Psoas muscle (tissue), 8 donors: Measurements from ENCODE around the gene DCAF10. TPM values are rescaled to one million over a fixed set of nuclear protein-coding genes. Genes with fewer than 3 reads are reported as not detected.

Experiments used
- ATAC-seq, 4 donors: fragments of 200-7000 bp; cut with Tn5 transposase; one replicate each; pipeline ENCODE4 v1.9.1; 2020; ENCODE audit warnings: moderate library complexity in 3 of 4, mild to moderate bottlenecking in 2 of 4
- DNase-seq, 2 donors: peaks; one replicate each; pipeline ENCODE4 v3.0.0-alpha.2; 2020
- H3K27ac ChIP-seq: fragments of 200-600 bp; one replicate; pipeline ENCODE4 v1.8.0; 2022
- H3K27me3 ChIP-seq, 3 donors: fragments of 200-600 bp in 1 of 3; one replicate each; pipeline versions ENCODE4 v1.6.1 to v1.8.0; 2013 to 2022; ENCODE audit warnings: low read length in 2 of 3, mild to moderate bottlenecking in 2 of 3, moderate library complexity in 1 of 3; ENCODE audit not compliant: insufficient read depth in 3 of 3
- H3K36me3 ChIP-seq, 2 donors: fragments of 200-600 bp in 1 of 2; one replicate each; pipeline versions ENCODE4 v1.6.1 to v1.8.0; 2013 to 2022; ENCODE audit warnings: low read depth in 1 of 2, mild to moderate bottlenecking in 1 of 2, moderate library complexity in 1 of 2; ENCODE audit not compliant: insufficient read depth in 1 of 2
- H3K4me1 ChIP-seq: fragments of 200-600 bp; one replicate; pipeline ENCODE4 v1.8.0; 2022
- H3K4me3 ChIP-seq: fragments of 200-600 bp; one replicate; pipeline ENCODE4 v1.8.0; 2022; ENCODE audit warnings: mild to moderate bottlenecking
- H3K9me3 ChIP-seq: fragments of 200-600 bp; one replicate; pipeline ENCODE4 v1.8.0; 2022
- WGBS, 3 donors: extraction: QIAGEN DNeasy Blood & Tissue Kit; methylation state at CpG; one replicate each; pipeline versions ENCODE4 v1.1.6 to v1.1.7; 2013; 5-methylcytosine and 5-hydroxymethylcytosine counted together
- intact Hi-C, 2 donors: fragments of 100-400 bp; cut with DNase I; formaldehyde crosslinking; loops; one replicate each; pipeline versions ENCODE4 v1.11.0 to v1.14.2; 2022
- polyA plus RNA-seq, 3 donors: library from polyadenylated mRNA; stranded (reverse); fragments of 200-250 nt; gene quantifications; one replicate each; pipeline ENCODE4 v1.2.3, GENCODE V29; 2013
- total RNA-seq, 4 donors: library from RNA; stranded (reverse); fragmentation: NEBNext Ultra II Directional in 2 of 4; extraction: Animal tissue kit (Norgen Biotek cat#: 25700) in 2 of 4; gene quantifications; one replicate each; pipeline versions ENCODE4 v1.2.1 to v1.2.4, GENCODE V29; 2021 to 2023
- TF ChIP-seq, protein P1 (sequence below): fragments of 200-600 bp; IDR thresholded peaks from one replicate; pipeline ENCODE4 v1.8.0; 2022; ENCODE audit warnings: antibody characterized with exemption
- donor health status: healthy with polysubstance abuse.
- donor health status: DM: no; HTN: no; CAD: no; lungs with moderate emphysema.
- donor health status: Bipolar disorder and iron deficiency.
- donor health status: healthy.
- donor health status: DM: yes; HTN: yes; CAD: no.
- donor health status: DM: no; HTN: no; CAD: no.
- donor health status: DM: no; HTN: no; CAD: no.
- donor health status: DM: yes; HTN: yes; CAD: no.

Gene DCAF10
- total and polyA plus RNA-seq, 7 donors: 9.7 to 27.2 (median 20.2) TPM

- Histone ChIP-seq H3K9me3 (no peaks in the 10 kb centered on the region), H3K4me1 (peaks cover 21% of the 10 kb centered on the region), H3K4me3 (peak within 1 kb of the TSS; percentile 96), H3K36me3 (peaks cover 0 to 9% of the 10 kb centered on the region in 2 donors), H3K27ac (peak within 1 kb of the TSS; percentile 78), H3K27me3 (no peaks in the 10 kb centered on the region)
- ATAC-seq (peak; percentile 93 to 96 (median 94)), DNase-seq (peak; percentile 96)
- intact Hi-C loops: loop anchor here in 1 of 2 donors (10.0 kb wide), 2 partner anchors 309 to 491 kb away; partner anchors contain the start of genes ALDH1B1 and TOMM5
- 0 to 1% (median 1%) methylated on average over 57 to 84 of the region's 84 CpGs for WGBS, 3 donors
- TF ChIP-seq, protein P1, sequence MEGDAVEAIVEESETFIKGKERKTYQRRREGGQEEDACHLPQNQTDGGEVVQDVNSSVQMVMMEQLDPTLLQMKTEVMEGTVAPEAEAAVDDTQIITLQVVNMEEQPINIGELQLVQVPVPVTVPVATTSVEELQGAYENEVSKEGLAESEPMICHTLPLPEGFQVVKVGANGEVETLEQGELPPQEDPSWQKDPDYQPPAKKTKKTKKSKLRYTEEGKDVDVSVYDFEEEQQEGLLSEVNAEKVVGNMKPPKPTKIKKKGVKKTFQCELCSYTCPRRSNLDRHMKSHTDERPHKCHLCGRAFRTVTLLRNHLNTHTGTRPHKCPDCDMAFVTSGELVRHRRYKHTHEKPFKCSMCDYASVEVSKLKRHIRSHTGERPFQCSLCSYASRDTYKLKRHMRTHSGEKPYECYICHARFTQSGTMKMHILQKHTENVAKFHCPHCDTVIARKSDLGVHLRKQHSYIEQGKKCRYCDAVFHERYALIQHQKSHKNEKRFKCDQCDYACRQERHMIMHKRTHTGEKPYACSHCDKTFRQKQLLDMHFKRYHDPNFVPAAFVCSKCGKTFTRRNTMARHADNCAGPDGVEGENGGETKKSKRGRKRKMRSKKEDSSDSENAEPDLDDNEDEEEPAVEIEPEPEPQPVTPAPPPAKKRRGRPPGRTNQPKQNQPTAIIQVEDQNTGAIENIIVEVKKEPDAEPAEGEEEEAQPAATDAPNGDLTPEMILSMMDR: peak; percentile 91
Measured at GRCh38 chr9:37903647-37904444, 103.2 kb downstream of the DCAF10 start, which contains the start of gene SLC25A51. TSS of gene SLC25A51 (minus strand) at chr9:37904127. CDS start at chr9:37888550, 15,577 bp downstream.

GRCh38 chr9:37904445-37905130 lies 104.0 kb downstream of the DCAF10 start:
- peaks cover 0 to 2% of the 10 kb centered on the region in 2 donors for H3K36me3 ChIP-seq
- intact Hi-C loops: loop anchor here in 1 of 2 donors (10.0 kb wide), 2 partner anchors 310 to 490 kb away; partner anchors contain the start of genes ALDH1B1 and TOMM5
- H3K9me3 ChIP-seq: no peaks in the 10 kb centered on the region
- peak overlapping the region; percentile 78 for H3K27ac ChIP-seq
- whole genome bisulfite sequencing, 3 donors: 22 to 26% (median 24%) methylated on average over 36 of the region's 36 CpGs
- H3K4me1 ChIP-seq: peaks cover 21% of the 10 kb centered on the region
- DNase-seq (no peak), ATAC-seq (peak in 2 of 4 donors; percentile 4 to 16)
- peak overlapping the region; percentile 96 for H3K4me3 ChIP-seq
- H3K27me3 ChIP-seq: no peaks in the 10 kb centered on the region
- TF ChIP-seq, protein P1: no peak

GRCh38 chr9:37905131-37905505 lies 104.5 kb downstream of the DCAF10 start:
- intact Hi-C loops: loop anchor here in 1 of 2 donors (10.0 kb wide), 2 partner anchors 310 to 490 kb away; partner anchors contain the start of genes ALDH1B1 and TOMM5
- no peak overlapping the region for H3K27ac ChIP-seq
- no peaks in the 10 kb centered on the region for H3K27me3 ChIP-seq
- WGBS, 3 donors: 64 to 78% (median 67%) methylated on average over 10 of the region's 10 CpGs
- H3K4me3 ChIP-seq: peak overlapping the region; percentile 96
- DNase-seq: no peak
- TF ChIP-seq, protein P1: no peak
- ATAC-seq: no peak
- H3K9me3 ChIP-seq: no peaks in the 10 kb centered on the region
- H3K36me3 ChIP-seq: no peaks in the 10 kb centered on the region
- peaks cover 21% of the 10 kb centered on the region for H3K4me1 ChIP-seq

DNA sequence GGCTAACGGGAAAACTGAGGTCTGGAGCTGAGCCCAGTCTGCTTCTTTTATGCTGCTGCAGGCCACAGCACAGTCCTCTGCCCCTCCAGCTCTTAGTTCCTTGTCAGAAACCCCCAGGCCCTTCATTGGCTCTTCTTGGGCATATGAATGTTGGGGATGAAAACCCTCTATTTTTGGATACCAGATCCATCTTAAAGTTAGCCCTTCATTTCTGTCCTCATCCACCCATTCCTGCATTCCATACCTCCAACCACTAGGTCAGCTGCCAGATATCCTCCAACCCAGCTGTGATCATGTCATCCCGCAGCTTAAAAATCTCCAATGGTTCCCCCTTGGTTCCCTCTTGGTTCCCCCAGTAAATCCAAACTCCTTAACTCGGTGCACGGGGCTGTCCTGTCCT lies 105.2 kb downstream of the DCAF10 start:
- 84 to 94% (median 90%) methylated on average over 4 of the region's 4 CpGs for WGBS, 3 donors
- H3K4me3 ChIP-seq: no peak overlapping the region
- H3K4me1 ChIP-seq: peaks cover 21% of the 10 kb centered on the region
- ATAC-seq: no peak
- H3K36me3 ChIP-seq: no peaks in the 10 kb centered on the region
- DNase-seq: no peak
- TF ChIP-seq, protein P1: no peak
- no peaks in the 10 kb centered on the region for H3K27me3 ChIP-seq
- no peak overlapping the region for H3K27ac ChIP-seq
- H3K9me3 ChIP-seq: no peaks in the 10 kb centered on the region
- intact Hi-C loops: loop anchor here in 1 of 2 donors (10.0 kb wide), 2 partner anchors 311 to 489 kb away; partner anchors contain the start of genes ALDH1B1 and TOMM5
